ENCODE data around the gene SLFN14.
"Not testable (repeated sequence)": the region's sequence is repeated elsewhere in the genome, so short reads cannot be mapped to it uniquely, and the experiment has no call there.

Gene SLFN14

DNA sequence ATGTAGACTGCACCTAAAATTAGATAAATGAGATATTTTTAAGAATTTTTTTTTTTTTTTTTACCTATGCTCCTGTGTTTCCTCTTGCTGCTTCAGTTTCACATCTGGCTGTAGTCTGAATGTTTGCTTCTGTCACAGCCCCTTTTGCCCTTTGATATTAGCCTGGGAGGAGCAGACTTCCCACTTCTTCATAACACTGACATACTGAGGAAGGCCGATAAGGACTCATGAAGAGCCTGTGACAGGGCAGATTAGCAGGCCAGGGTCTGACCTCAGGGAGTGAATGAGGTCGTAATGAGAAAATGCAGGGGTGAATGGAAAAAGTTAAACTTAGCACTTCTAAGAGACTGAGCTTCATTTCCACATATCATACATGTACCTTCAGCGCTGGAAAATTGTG lies at the start of gene SLFN14:
Gene SLFN14 (minus strand): TSS at position 117 of the 400 bp plus-strand sequence. CDS start 2,757 bp downstream, outside the sequence.
- no peak for DNase-seq

DNA sequence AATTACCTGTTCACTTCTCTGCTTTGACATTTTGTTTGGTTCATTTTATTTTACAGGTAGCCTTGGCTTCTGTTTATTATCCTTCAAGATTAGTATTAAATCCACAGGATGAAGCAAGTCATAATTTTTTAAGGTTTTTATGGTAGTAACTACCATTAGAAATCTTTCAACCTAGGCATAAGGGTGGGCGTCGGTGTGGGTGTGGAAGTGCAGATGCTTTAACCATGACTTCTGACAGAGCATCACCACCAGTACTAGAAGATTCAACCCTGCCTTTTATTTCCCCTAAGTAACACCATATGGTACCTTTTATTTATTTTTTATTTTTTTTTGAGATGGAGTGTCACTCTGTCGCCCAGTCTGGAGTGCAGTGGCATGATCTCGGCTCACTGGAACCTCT lies 49.2 kb upstream of the SLFN14 start:
- DNase-seq, result no peak

DNA sequence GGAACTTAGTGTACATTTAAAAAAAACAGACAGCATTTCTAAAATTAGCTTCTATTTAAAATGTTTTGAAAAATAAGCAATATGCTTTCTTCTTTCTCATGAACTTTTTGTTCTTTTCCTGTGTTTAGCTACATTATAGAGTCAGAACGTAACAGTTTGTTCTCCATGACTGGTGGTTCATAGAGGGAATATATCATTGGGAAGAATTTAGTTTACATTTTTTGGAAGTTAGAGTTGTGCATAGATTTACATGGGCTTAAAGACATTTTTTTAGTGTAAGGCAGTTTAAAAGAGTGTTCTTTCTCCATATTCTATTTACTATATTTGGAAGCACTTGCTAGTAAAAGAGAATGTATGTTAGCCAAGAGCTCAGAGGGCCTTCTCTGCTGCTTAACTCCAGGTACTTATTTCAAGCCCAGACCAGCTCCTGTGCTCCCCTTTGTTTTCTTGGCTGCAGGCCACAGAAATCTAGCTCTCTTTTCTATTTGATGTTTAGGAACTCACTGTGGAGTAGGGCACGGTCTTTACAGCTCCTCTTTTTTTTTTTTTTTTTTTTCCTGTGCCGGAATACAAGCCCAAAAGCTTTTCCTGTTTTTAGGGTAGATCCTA lies 46.7 kb upstream of the SLFN14 start:
- no peak for DNase-seq

DNA sequence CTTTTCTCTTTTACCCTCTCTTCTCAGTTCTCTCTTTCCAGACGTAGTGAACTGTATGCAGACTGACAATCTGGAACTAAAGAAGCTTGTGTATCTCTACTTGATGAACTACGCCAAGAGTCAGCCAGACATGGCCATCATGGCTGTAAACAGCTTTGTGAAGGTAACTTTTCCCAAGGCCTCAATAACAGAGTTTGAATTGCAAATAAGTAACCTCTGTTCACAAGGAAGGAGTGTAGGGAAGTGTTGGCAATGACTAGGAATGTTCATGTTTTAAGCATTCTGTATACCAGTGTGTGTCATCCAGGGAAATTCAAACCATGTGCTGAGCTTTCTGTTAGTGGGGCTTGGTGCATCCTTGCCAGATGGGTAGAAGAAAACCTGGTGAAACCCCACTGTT lies 45.1 kb upstream of the SLFN14 start:
- no peak for DNase-seq

DNA sequence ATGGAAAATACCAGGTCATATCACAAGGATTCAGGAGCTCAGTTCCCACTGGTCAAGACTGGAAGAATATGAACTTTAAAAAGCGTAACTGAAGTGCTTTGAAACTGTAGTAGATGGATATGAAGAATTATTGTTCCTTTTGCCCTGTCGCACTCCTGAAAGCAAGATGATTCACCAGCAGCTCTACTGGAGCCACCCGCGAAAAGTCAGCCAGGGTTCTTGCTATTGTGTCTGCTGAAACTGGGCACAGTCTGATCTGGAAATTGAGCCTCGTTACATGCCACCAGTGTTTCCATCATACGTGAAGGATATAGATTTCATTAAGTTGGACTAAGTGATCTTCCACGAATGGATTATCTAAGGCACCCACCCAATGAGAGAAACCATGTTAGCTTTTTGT lies 43.1 kb upstream of the SLFN14 start:
- DNase-seq, result no peak

DNA sequence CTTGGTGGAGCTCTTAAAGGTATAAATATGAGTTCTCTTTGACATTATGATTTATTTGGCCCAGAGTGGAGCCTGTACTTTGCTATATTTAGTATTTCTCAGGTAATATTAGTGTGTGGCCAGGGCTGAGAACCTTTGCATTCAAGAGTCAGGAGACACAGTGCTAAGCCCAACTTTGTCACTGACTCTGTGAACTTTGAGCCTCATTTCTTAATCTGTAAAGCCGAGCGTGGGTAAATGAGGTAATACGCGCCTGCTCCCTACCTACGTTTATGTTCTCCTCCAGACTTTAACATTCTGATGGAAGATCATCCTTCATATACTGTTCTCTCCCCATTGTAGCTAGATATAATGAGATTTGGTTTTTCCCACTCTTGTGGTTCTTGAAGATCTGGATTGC lies 37.0 kb upstream of the SLFN14 start:
- DNase-seq, result no peak

DNA sequence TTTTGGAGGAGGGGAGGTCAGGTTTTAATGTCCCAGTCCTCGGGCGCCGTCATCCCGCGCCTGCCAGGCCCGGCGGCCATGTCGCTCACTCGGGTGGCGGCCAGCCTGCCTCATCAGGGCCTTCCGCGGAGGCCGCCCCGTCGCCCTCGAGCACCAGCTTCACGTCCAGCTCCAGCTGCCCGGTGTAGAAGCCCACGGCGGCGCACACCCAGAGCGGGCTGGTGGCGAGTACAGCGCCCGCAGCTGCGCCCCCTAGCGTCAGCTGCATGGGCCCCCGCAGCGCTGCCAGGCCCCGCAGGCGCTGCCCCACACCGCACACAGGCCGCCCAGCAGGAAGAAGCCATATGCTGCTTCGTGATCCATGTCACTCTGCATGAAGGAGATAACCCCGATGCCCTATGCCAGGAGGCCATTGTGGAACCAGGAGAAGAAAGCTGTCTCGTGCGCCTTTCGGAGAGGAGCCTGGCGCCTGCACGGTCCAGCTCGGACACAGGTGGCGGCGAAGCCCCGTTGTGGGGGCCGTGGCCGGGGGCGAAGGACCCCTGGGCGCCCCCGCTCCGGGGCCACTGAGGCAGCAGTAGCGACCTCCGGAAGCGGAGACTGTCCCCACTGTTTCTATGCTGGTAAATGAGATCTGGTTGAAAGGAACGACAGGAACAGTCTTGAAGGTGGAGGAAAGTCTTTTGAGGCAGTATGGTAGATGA lies 36.1 kb upstream of the SLFN14 start:
- DNase-seq, result no peak

DNA sequence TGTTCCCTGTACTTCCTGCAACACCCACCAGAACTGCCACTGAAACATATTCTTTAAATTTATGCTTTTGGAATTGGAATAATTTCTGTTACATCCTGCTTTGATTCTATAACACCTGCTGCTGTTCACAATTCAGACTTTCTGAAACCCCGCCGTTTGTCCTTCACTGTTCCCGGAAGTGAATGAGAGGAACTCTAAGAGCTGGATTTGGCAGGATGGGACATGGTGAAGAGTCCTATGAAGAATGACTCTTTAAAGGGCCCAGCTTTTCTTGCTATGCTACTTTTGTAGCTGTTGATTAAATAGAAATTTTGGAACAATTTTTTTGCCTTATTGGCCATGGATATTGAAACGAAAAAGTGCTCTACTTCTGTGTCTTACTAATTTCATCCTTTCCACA lies 35.5 kb upstream of the SLFN14 start:
- no peak for DNase-seq

DNA sequence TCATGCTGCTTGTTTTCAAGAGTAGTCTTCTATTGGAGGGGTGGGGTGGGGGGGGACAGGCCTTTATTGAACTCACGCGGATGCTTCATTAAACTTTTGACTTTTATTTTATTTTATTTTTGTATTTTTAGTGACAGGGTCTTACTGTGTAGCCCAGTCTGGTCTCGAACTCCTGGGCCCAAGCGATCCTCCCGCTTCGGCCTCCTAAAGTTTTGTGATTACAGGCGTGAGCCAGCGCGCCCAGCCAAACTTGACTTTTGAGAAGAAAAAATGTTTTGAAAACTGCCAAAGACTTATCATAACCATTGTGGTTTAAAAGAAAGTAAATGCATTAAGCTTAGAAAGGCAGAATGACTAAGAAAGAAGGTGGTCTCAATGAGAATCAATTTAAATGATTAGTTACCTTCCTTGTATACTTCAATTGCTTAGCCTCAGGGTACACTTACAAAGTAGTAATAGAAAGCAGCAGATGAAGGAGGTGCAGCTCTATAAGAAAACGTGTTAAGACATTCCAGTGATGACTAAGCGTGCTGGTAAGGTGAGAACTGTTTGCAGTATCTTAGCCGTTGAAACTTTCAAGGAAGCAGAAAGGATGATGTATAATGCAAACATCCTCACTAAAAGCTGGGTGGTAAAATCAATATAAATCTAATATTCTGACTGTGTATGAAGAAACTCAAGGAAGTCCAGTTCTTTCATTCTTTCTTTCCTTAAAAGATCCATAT lies 27.7 kb upstream of the SLFN14 start:
- peak; percentile 7 for DNase-seq

DNA sequence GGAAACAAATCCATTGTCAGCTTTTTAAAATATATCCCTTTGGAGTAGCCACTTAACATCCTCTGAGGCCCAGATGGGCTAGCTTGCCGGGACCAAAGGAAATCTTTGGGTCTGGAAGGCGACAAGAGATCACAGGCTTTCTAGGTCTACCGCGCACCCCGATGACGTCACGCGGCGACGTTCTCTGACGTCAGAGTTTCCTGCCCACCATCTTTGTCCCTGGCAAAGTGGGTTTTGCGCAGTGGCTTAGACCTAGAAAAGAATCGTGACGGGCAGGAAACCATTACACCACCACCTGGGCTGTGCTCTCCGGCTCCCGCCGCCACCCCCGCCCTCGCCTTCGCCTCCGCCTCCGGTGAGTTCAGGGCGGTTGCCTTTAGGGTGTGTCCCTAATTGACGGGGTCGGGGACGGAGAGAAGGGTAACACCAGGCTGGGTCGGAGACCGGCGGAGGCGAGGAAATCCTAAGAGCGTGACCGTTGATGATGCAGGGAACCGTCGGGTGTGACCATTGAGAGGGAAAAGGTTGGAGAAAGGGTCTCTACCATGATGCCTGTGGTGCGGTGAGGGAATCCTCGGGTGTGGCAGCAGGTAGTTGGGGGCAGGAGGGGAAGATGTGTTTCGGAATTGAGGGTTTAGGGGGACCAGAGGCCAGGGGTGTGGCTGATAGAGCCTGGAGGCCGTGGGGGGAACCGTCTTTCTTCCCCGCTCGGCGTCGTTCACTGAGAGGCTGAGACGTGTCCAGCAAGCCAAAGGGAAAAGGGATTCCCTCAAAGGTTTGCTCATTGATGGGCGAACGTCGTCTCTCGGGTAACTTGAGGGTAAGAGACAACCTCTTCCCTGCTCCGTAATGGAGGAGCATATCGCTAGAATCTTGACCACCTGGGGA lies 26.7 kb upstream of the SLFN14 start, which contains the start of gene AP2B1:
Gene AP2B1 (plus strand): TSS at position 249 of the 888 bp plus-strand sequence. CDS start 6,709 bp downstream, outside the sequence.
- DNase-seq, result peak; percentile 96

DNA sequence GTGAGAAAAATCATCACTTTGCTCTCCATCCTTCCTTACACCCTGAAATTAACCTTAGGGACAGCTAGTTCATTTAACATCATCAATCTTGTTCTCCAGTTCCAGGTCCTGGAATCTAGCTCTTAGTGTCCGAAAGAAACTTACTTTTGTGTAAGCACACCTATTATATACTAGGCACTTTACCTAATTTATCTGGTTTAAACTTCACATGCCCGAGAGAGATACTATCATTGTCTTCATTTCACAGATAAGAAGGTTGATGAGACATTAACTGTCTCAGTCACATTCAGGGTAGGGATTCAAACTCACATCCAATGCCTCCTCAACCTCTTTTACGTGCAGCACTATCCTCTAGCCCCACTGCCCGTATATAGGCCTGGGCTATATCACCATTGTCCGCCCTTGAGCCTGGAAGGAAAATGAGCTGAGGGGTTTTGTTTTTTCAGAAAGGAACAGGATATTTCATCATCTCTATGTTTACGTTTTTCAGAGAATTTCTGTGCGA lies 26.0 kb upstream of the SLFN14 start:
- no peak for DNase-seq

DNA sequence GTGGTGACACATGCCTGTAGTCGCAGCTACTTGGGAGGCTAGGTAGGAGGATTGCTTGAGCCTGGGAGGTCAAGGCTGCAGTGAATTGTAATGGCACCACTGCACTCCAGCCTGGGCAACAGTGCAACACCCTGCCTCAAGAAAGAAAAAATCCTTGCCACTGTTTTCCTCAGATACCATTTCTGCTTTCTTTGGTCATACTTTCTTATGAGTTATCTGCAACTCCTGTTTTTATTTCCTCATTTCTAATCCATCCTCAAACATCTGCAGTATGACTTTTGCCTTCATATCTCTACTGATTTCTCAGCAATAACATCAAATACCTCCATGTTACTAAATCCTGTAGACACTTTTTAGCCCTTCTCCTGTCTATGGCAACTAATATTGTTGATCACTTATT lies 23.4 kb upstream of the SLFN14 start:
- DNase-seq, result no peak

DNA sequence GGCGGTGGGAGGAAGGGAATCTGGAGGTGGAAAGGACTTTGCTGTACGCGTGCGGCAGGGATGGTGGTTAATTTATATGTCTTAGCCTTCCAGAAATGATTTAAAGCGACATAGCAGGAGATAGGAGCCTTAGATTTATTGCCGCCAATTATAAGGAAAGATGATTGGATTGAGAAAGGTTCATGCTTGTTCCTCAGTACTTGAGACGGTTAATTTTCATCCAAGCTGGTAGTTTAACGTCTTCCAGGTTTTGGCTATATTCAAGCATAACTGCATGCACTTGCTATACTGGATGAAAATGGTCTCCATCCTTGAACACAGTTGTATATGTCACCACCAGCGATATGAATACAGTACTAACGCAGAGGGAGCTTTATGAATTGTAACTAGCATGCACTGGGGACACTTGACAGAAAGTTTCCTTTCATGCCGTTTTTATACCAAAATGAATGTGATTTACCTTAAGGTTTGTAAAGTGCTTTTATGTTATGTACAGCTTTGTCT lies 18.4 kb upstream of the SLFN14 start:
- DNase-seq, result no peak

DNA sequence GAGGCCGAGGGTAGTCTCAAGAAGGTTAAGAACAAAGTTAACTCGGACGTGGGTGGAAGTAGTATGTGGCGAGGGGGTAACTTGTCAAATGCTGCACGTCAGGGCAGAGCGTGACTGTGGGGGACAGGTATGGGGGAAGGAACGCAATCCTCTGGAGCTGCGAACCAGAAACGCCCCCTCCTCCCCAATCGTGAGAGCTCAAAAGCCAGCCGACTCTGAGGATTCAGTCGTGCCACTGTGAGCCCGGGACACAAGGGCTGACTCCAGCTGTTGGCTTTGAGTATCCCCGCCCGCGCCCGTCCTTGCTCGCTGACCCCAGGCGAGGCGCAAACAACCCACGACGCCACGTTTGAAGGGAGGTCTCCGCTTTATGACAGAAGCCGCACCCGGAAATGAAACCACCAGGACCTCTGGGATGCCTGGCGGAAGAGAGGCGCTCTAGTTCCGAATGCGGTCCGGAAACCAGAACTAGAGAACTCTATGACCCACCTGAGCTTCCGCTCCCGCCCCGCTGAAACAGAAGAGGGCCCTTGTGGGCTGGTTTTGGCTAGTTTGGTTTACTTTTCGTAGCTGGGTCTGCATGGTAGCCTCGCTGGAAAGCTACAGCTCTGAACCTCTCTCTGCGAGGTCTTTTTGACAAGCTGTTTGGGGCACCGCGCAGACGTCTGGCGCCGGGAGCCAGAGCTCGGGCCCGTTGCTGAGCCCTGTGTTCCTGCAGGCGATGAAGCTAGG lies 17.7 kb upstream of the SLFN14 start, which contains the start of gene PEX12:
Gene PEX12 (minus strand): TSS at position 375 of the 732 bp plus-strand sequence. CDS start 550 bp downstream, outside the sequence.
- DNase-seq, result peak; percentile 88

DNA sequence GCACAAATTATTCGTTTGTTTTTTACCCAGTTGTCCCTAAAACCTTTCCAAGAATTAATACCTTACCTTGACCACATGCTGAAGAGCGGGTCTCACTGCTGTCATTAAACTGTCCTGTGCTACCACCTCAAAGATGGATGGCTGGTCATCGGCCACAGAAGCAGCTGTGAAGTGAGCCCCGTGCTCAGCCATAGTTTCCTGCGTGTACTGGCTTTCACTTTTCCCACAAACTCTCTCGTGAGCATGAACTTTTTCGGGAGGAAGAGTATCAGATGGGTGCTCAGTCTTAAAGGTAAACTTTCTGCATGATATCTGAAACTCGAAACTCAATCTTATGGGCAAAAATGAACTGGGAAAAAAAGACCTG lies 17.2 kb upstream of the SLFN14 start:
- peak; percentile 10 for DNase-seq

DNA sequence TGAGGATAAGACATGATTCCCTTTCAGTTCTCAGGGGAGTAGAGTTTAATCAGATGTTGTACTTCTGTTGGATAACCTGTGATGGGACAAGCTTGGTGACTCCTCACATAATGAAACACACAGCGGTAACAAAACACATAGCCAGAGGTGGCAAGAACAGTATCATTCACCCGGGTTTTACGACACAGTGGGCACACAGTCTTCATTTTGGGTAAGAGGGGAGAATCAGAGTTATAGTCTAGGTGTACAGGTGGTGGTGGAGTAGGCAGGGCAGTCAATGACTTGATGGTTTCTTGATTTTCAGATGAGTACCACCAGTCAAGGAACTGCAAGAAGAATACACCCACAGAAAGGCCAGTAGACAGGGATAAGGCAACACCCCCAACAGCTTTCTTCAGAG lies 15.1 kb upstream of the SLFN14 start:
- no peak for DNase-seq

DNA sequence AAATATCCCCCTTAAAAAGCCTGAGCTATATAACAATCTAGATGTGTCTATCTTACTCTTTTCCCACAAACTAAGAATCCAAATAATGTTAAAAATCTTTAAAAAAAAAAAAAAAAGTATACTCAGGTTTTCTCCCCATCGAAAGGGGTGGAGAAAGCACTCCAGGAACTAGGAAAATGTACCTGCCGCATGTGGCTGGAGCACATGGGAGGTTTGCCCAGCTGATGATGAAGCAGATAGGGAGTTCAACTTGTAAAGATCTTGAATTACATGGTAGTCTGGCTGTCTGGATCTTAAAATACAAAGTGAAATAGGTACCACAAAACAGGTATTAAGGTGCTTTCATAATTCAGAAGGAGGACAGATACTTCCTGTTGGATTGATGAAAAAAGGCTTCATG lies 8.8 kb upstream of the SLFN14 start:
- no peak for DNase-seq

DNA sequence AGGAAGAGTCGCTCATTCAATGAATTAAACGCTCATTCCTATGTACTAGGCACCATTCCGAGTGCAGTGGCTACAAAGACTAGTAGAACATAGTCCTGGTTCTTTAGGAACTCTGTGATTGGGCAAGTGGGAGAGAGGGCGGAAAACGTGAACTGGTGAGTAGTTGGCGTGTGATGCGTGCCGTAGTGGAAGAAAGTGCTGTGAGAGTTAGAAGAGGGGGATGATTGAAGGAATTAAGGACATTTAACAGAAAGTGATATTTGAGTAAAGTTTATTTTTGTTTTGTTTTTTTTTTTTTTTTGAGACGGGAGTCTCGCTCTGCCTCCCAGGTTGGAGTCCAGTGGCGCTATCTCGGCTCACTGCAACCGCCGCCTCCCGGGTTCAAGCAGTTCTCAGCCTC lies 7.9 kb upstream of the SLFN14 start:
- DNase-seq, result peak; percentile 60

DNA sequence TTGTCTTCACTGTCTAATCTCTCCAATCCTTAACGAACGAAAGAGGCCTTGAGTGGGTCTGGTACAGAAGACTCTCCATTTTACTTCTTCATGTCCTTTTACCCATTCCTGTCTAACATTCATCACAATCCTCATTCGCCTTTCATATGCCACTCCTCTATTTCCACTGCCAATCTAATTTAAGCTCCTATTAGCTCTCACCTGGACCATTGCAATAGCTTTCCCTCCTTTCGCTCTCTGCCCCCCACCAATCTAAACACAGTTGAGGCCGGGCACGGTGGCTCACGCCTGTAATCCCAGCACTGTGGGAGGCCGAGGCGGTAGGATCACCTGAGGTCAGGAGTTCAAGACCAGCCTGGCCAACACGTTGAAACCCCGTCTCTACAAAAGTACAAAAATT lies 6.3 kb upstream of the SLFN14 start:
- DNase-seq, result no peak

DNA sequence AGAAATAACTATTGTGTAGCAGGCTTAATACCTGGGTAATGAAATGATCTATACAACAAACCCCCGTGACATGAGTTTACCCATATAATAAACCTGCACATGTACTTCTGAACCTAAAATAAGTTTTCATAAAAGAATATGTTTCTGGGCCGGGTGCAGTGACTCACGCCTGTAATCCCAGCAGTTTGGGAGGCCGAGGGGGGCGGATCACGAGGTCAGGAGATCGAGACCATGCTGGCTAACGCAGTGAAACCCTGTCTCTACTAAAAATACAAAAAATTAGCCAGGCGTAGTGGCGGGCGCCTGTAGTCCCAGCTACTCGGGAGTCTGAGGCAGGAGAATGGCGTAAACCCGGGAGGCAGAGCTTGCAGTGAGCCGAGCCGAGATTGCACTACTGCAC lies 2.6 kb upstream of the SLFN14 start:
- not testable (repeated sequence) for DNase-seq

DNA sequence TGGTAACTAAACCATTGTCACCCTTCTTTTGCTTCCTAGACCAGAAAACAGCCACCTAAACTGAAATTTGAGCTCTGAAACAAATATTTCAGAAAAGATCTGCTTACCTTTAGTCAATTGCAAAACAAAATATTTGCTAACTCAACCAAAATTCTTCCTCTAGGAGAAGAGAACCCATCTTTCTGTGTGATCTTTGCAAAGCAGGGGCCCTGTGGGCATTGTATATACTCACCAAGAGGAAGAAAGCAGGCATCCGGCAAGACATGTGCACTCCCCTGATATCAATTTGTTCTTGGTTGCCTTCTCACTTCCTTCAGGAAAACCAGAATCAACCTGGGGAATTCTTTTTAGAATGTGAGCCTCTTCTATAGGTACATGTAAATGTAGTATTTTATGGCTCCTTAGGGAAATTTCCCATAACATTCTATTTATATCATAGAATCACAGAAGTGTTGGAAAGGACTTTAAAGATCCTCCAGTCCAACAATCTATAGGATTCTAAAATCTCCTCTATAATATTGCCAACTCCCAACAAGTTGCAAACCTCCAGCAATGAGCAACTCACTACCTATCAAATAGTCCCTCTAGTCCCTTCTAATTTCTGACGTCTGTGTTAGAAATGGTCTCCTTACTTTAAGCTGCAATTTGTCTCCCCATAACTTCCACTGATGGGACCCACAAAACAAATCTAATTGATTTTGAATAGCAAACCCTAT lies 966 bp downstream of the SLFN14 start:
- DNase-seq, result no peak

Measured in activated naive CD4-positive, alpha-beta T cell treated with Interleukin-2 at 50 U/mL for 16 hours (primary cell).